ENCODE measurements around the gene NCAPD2.

DNA sequence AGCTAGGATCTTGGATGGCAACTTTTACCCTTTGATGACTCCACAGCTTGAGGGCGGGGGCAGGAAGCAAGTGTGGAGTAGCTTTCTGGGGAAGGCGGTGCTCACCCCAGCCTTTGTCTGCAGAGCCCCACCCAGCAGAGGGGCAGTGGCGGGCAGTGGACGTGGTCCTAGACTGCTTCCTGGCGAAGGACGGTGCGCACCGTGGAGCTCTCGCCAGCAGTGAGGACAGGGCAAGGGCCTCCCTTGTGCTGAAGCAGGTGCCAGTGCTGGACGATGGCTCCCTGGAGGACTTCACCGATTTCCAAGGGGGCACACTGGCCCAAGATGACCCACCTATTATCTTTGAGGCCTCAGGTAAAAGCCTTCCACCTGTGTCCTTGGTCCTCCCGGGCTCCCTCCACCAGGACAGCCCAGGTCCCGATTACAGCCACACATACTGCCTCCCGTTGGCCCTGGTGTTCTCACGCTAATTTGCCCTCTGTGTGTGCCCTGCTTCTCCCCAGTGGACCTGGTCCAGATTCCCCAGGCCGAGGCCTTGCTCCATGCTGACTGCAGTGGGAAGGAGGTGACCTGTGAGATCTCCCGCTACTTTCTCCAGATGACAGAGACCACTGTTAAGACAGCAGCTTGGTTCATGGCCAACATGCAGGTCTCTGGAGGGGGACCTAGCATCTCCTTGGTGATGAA, 40.8 kb upstream of the NCAPD2 start:
- TF ChIP-seq, protein P1, sequence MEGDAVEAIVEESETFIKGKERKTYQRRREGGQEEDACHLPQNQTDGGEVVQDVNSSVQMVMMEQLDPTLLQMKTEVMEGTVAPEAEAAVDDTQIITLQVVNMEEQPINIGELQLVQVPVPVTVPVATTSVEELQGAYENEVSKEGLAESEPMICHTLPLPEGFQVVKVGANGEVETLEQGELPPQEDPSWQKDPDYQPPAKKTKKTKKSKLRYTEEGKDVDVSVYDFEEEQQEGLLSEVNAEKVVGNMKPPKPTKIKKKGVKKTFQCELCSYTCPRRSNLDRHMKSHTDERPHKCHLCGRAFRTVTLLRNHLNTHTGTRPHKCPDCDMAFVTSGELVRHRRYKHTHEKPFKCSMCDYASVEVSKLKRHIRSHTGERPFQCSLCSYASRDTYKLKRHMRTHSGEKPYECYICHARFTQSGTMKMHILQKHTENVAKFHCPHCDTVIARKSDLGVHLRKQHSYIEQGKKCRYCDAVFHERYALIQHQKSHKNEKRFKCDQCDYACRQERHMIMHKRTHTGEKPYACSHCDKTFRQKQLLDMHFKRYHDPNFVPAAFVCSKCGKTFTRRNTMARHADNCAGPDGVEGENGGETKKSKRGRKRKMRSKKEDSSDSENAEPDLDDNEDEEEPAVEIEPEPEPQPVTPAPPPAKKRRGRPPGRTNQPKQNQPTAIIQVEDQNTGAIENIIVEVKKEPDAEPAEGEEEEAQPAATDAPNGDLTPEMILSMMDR (IDR thresholded peaks at IDR 0.05) = no peak
- no peak for TF ChIP-seq POLR2AphosphoS5 (IDR thresholded peaks at IDR 0.05)
